Gastroesophageal sphincter (tissue), 3 donors: ENCODE data around the gene EGLN2.

ENCODE experiments used
- EP300 ChIP-seq: sonication (generic); formaldehyde crosslinking; IDR thresholded peaks from one replicate; pipeline ENCODE4 v1.6.1; 2017; ENCODE audit warnings: antibody characterized with exemption, mild to moderate bottlenecking
- TF ChIP-seq, protein P1 (sequence below), 4 experiments: fragments of 200-600 bp in 2 of 4; fragments of 450-650 bp in 2 of 4; sonication (generic) in 1 of 4; IDR thresholded peaks; one replicate each; pipeline ENCODE4 v1.5.1; 2017 to 2019; ENCODE audit warnings: antibody characterized with exemption in 4 of 4, mild to moderate bottlenecking in 2 of 4, moderate library complexity in 2 of 4

DNA sequence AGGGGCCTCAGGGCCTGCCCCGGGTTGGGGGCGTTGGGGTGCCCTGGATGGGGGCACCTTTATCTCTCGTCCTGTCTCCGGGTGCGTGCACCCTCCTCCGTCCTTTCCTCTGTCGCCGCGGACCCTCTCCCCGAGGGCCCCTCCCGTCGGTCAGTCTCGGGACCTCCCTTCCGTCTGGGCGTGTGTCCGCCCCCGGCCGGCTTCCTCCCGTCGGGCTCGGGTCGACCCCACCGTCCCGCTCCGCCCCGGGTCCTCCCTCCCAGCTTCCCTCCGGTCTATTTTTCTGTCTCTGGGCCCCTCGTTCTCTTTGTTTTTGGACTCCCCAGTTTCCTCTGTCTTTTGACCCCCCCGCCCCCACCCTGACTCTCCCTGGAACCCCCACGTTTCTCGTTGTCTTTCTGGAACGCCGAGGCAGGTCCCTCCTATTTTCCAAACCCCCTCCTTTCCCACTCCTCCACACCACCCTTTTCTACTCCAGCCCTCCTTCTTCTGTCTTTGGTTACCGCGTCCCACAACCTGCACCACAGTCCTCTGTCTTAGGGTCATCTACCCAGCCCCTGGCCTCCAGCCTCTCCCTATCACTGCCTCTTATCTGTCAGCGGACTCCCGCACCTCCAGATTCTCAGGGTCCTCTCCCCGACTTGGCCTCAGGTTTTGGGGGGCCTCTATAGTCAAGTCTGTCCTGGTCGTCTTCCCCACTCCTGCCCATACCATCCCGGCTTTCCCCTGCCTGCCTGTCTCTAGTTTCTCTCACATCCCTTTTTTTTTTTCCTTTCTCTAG, 757 bp downstream of the EGLN2 start:
- TF ChIP-seq, protein P1, sequence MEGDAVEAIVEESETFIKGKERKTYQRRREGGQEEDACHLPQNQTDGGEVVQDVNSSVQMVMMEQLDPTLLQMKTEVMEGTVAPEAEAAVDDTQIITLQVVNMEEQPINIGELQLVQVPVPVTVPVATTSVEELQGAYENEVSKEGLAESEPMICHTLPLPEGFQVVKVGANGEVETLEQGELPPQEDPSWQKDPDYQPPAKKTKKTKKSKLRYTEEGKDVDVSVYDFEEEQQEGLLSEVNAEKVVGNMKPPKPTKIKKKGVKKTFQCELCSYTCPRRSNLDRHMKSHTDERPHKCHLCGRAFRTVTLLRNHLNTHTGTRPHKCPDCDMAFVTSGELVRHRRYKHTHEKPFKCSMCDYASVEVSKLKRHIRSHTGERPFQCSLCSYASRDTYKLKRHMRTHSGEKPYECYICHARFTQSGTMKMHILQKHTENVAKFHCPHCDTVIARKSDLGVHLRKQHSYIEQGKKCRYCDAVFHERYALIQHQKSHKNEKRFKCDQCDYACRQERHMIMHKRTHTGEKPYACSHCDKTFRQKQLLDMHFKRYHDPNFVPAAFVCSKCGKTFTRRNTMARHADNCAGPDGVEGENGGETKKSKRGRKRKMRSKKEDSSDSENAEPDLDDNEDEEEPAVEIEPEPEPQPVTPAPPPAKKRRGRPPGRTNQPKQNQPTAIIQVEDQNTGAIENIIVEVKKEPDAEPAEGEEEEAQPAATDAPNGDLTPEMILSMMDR (IDR thresholded peaks at IDR 0.05) = no peak
- TF ChIP-seq EP300 = no peak
